SW 1271 (cell line): ENCODE data around the gene VAPB.

ENCODE experiments used
- DNase-seq, 2 experiments: peaks; one replicate each; lab custom pipeline; 2025; lab: John Stamatoyannopoulos, UW

VAPB gene

DNA sequence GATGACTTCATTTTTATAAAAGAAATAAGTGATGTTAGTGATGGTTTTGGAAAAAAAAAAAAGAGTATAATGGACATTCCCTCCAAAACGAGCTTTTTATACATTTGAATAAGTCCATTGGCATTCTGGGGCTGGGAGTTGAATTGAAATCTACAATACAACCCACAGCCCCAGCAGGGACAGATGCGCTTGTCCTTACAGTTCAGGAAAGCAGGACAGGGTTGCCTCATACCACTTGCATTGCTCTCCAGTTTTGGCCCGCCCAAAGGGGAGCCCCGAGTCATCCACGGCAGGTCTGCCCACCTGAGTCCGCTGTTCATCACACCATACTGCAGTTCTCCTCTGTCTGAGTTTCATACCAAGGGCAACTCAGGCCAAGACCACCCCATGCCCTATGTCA is 46.2 kb downstream of the VAPB start:
- no peak for DNase-seq

DNA sequence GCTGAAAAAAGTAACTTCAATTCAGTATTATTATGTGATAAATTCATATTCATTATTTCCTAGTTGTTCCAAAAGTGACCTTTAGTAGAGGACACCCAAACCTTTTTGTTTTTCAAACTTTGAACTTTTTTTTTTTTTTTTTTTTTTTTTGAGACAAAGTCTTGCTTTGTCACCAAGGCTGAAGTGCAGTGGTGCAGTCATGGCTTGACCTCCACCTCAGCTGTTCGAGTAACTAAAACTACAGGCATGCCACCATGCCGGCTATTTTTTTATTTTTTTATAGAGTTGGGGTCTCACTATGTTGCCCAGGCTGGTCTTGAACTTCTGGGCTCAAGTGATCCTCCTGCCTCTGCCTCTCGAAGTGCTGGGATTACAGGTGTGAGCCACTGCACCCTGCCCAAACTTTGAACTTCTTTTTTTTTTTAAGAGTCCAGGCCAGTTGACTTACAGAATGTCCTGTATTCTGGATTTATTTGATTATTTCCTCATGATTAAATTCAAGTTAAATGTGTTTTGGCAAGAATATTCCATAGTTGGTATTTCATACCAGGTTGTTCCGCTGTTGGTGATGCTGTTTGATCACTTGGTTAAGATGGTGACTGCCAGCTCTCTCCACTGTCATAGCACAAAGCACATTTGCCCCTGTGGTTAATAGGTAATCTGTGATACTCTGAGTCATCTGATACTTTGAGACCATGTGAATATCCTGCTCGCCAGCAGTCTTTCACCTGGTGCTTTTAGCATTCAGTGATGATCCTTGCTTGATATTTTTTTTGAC is 48.0 kb downstream of the VAPB start:
- DNase-seq, result no peak

DNA sequence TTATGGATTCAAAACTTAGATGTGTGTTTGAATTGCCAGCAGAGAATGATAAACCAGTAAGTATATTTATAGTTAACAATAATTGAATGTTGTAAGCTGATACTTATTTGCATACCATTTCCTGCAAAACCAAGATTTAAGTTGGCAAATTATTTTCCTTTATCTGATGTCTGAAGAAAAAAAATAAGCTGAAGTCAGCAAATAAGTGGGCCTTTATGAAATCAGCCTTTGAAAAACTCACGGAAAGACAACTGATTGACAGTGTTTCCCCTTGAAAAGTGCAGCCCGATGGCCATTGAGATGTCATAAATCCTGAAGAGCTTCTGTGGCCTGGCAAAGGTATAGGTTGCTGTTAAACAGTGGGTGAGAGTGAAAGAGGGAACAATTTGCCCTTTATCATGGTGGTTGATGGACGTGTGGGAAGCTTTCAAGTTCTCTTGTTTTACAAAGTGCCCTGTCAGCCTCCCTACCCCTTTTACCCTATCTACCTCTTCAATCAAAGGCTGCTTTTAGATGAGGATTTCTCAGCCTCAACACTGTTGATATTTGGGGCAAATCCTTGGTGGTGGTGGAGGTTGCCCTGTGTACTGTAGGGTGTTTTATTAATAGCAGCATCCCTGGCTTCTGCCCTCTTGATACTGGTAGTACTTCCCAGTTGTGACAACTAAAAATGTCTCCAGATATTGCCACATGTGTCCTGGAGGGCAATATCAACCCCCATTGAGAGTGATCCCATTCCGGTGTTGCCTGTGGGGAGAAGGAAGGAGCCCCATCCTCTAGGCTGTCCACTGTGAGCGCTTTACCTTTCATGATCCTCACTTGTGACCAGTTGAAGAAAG is 50.2 kb downstream of the VAPB start:
- DNase-seq, result no peak

DNA sequence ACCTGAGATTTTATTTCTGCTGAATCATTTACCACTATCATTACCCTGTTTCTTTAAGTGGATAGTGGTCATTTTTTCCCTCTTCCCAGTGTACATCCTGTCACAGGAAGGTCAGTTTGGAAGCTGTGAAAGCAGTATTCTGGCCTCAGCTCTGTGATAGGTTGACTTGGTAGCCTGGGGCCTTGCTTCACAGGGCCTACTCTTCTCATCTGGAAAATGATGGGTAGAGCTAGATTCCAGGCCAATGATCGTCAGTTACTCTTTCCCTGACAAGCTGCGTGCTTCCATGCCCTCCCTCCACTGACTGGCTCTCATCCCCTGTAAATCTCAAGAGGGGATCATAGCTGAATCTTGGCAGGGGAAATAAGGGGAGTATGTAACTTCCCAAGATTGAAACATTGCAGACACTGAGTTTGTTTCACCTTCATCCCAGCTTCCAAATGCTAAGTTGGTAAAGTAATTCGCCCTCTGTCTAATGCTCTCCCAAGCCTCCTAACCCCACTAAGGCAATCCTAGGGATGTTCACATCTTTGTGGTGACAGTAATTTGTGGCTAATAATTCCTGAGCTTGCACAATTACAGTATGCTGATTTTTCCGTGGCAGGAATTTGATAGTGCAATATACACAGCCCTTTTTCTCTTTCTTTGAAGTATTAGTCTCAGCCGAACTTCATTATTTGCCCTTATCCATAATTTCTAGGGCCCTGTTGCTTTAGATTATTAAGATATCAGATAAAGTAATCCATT is 51.2 kb downstream of the VAPB start:
- peak in 1 of 2 experiments; percentile 34 for DNase-seq

DNA sequence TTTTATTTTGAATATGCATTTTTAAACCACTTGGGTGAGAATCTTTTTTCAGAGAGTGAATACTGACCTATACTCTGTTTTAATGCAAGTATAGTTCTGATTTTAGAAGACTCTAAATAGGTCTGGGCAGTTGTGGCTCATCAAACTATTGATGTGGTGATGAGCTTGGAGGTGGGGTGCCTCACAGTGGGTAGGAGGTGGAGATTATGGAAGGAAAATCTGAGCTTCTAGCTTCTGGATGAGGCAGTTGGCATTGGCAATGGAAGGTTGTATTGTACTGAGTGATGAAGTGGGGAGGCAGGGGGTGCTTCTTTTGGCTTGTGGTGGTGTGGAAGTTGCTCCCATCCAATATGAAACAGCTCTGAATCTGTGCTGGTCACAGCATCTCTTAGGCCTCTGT is 52.7 kb downstream of the VAPB start:
- DNase-seq, result no peak

DNA sequence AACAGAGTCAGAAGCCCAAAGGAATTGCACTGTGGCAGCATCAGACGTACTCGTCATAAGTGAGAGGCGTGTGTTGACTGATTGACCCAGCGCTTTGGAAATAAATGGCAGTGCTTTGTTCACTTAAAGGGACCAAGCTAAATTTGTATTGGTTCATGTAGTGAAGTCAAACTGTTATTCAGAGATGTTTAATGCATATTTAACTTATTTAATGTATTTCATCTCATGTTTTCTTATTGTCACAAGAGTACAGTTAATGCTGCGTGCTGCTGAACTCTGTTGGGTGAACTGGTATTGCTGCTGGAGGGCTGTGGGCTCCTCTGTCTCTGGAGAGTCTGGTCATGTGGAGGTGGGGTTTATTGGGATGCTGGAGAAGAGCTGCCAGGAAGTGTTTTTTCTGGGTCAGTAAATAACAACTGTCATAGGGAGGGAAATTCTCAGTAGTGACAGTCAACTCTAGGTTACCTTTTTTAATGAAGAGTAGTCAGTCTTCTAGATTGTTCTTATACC is 55.8 kb downstream of the VAPB start:
- DNase-seq, result no peak

DNA sequence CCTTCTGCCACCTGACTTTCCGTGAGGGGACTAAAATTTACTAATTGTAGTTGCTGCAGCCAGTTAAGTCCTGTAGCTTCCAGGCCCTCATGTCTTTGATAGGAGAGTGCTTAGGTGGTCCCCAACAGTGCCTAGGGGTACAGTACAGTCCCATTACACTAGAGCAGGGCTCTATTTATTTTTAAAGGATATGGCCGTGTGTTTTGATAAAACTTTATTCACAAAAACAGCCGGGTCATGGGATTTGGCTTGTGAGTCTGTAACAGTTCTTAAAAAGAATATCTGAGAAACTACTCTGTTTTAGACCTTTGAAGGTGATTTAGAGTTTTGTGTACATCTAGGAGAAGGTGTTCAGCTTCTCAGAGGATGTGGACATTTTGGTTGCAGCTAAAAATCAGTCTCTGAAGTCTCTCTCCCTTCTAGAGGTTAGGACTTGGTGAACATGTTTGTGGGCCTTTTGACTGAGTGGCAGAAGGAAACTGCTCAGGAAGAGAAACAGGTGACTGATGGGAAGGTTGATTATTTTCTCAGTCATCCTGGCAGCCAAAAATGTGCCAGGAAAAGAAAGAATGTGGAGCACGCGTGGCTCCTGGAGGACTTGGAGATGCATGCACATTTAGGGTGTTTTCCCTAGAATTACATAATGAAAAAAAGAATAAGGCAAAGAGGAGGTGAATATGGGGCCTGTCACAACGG is 57.4 kb downstream of the VAPB start:
- no peak for DNase-seq

DNA sequence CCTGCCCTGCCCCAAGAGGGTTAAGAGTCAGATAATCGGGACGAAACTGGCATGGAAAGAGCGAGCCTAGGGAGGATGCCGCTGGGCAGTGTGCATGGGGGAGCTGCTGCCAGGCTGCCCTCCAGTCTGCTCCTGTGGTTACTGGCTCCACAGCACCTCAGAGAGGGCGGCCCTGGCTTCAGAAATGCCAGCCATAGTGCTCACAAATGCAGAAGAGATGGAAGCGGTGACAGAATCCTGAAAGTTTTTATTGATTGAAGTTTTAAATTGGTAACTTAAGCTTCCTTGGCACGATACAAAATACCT is 57.9 kb downstream of the VAPB start:
- DNase-seq, result no peak

DNA sequence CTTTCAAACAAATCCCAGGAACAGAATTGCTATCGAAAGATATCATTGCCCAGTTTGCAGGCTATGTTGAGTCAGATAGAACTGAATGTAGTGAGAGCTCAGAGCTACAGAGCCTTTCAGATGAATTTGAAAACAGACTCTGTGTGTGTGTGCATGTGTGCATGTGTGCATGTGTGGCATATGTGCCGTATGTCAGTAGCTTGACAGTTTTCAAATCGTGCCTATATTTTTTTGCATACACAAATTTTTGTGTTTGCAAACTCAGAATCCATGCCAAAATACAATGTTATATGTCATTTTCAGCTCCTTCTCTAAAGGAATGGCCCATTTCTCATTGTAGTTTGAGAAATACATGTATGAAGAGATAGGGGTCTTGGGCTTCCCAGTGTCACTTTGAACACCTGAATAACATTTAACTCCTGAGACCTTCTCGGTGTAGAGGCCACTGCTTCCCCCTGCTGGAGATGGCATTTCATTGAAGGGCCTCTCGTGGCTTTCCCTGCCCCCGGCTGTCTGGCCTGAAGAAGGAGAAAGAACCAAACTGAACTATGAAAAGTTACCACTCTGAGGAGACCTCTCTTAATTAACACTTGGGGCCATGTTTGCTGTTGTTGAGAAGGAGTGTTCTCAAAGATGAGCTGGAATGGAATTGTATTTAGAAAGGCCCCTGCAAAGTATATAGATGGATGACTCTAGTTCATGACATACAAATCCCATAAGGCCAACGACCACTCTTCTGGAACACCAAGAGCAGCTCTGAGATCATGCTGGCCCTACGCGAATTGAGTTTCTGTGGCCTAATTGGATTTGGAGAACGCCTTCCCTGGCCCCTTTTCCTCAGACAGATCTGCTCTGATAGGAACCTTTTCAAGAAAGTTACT is 58.7 kb downstream of the VAPB start:
- DNase-seq, result peak in 1 of 2 experiments; percentile 60

DNA sequence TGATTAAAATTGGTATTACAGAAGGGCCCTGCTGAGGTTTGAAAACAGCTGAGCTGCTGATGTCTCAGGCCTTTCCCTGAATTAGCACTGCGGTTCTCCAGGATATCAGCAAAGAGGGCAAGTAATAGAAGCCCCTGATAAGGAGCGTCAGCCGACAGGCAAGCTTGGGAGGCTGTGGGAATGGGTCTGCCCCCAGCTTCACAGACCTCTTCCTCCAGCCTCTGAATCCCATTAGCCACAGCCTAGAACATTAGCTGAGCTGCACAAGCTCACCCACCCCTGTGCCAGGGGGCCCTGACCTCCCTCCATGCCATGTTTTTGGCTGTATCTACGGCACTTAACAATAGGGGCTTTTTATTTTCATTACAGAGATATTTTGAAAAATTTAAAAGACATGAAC is 59.9 kb downstream of the VAPB start:
- DNase-seq, result no peak

DNA sequence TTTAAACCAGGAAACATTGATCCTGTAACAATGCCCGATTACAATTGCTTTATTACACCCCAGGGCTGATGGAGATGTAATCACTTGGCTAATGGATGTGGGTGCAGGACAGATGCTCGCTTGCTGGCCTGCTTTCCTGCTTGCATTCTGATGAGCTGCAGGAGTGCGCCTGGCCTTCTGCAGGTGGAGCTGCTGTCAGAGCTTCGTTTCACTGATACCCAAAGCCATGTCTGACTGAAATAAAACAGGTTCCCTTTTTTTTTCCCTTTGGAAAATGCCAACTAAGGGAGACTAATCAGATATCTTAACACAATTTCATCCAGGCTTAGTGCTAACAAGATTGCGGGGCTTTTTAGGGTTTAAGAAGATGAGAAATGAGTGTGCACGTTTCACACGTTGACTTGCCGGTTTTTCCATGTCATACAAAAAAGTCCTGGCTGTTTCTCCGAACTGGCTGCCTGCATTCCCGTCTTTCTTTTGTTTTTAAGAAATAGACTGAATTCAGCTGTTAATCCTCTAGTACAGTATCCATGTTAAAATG is 60.7 kb downstream of the VAPB start:
- no peak for DNase-seq

DNA sequence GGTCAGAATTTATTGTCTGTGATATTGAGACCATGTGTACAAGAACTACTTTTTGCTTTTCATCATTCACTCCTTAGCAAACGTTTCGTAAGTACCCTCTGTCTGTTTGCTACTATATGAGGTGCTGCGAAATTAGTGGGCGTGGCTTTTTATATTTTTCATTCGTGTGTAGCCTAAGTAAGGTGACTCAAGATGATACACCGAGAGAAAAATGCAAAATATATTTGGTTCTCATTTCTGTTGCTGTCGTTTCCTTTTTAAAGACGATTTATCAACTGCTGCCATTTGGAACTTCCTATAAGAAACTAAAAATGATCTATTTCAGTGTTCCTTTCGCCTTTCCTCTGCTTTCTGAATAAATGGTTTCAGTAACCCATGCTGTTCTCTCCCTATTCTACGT is 61.2 kb downstream of the VAPB start:
- DNase-seq, result no peak

DNA sequence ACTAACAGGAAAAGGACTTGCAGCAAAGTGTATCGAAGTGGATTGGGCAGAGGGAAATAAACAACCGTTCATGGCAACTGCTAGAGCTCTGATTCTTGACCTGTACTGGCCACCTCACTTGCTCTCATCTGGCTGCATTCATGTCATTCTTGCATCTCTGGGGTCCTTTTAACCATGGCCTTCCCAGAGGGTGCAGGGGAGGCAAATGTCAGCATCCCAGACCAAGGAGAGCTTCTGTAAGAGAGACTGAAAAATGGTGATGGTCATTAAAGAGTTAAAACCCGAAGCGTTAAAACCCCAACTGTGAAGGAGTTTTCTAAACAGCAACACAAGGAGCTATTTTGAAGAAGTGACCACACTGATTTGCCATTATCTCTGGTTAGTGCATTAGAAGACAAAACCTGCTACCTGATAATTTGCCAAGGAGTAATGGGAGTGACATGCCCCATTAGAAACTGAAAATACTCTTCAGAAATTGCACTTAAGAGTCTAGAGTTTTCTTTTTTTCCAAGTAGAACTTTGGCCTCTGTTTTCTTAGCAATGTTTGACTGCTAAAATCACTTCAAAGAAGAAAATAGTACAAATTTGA is 63.7 kb downstream of the VAPB start:
- DNase-seq, result no peak

DNA sequence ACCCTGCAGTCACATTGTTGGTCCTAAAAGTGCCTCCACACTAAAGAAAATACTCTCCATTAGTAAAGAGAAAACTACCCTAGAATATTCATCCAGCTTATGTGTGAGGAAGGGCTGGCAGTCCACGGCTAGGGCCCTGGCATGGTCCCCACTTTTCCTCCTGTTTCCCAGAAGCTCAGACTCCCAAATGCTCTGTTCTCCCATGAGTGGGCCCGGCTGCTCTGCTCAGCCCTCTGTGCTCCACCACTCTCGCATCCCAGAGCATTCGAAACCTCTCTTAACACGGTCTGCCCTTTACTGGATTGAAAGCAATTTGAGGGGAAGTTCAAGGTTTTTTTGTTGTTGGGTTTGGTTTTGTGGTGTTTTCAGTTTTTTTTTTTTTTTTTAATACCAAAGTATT is 64.4 kb downstream of the VAPB start:
- DNase-seq, result no peak

DNA sequence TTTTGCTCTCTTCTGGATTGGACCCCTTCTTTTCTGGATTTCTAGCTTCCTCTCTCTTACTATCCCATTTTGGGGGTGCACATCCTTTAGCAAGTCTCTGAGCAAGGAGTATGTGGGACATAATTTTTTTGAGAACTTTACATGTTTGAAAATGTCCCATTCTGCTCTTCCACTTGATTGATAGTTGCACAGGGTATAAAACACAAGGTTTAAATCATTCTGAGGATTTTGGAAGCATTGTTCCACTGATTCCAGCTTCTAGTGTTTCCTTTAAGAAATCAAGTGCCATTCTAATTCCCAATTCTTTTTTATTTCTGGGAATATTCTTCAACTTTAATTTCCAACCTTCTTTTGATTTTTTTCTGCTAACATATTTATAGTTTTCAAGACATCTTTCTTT is 65.4 kb downstream of the VAPB start:
- DNase-seq, result no peak

DNA sequence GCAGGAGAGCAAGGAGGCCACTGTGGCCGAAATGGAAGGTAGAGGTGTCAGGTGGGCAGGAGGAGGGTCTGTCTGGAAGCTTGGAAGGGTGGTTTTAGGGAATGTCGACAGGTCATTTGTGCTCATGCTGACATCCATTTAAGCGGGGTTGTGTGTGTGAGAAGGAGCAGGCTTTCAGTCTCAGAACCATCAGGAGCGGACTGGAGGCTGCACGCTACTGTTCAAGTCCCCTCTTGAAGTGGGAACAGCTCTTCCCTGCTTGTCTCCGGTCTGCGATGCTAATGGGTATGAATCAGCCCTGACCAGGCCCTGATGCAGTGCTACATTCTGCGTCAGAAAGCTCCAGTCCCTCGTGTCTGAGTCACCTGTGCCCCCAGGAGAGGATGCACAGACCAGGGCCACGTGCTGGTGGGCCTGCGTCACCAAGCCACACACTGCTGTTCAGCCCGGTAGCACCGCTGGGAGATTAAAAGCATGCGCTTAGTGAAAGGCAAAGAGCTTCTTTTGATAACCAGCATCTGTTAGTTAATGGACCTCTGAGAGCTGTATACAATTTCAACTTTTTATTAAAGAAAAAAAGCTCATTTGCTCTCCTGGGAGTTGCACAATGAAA is 68.2 kb downstream of the VAPB start:
- no peak for DNase-seq

DNA sequence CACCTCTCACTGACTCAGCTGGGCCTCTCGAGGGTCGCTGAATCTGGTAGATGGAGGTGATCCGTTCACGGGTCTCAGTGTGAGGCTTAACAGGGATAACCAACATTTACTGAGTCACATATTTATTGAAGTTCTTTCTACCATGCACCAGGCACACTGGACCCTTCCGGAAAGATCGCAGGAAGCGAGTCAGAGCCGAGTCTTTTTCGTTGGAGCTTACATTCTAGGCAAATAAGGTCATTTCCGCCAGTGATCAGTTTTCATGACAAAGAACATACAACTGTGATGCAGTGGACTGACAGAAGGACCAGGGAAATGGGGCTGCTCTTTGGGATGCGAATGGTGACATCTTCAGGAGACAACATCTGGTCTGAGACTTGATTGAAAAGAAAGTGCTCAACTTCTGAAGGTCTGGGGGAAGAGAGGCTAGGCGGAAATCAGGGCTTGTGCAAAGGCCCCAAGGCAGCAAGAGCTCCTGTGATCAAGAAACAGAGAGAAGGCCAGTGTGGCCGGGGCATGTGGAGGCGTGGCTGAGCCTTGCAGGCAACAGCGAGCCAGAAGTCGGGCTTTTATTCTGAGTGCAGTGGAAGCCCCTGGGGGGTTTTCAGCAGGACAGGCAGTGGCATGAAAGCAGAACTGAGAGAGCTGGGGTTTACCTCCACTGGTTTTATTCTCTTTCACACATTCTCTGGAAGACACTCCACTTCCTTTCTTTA is 69.5 kb downstream of the VAPB start:
- DNase-seq, result no peak

DNA sequence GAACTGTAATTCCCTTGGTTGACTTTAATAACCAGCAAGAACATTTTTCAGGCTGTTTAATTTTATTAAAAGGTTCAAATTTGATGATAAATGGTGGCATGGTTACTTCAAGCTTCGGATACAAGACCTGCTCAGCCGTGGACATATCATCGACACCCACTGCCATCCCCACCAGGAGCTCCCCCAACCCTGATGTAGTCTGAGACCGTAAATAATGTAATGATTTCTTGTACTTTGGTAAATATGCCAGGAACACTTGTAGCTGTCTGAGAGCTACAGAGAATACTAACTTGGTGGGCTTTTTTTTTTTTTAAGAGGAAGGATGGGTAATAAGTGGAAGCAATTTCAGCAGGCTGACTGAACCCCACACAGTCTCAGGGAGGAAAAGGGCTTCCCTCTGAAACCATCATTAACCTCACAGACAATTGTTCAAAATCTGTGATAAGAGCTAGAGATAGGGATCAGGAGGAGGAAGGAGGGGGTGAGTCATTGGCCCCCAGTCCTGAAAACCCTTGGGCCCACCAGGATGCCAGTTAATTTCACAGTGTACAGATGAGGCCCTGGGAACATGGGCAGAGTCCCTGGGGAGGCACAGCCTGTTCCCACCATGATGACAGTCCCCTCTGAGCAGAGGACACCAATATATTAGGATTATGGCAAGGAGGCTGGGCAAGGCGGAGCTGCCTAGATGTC is 70.2 kb downstream of the VAPB start:
- DNase-seq, result no peak

DNA sequence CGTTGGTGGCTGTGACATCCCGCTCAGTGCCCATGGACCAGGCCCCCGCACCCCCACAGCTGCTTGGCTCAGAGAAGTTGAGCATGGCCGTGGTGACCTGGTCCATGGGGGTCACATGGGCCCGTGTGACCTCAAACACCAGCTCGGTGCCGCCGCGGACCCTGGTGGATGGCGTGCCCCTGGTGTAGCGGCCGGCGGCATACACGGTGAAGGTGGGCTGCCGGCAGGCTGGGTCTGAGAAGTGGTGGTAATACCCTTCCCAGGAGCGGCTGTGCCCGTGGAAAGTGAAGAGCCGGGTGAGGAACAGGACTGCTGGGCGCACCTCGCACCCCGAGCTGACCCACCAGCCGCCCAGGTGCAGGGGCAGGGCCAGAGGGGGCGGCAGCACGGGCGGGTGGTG is 72.1 kb downstream of the VAPB start:
- DNase-seq, result no peak
